HG02943 (cell line): Measurements from ENCODE around the gene MEF2A.
A peak's percentile ranks its signal among the peaks of the same experiment; 100 is the strongest.
"Not testable (repeated sequence)": the region's sequence is repeated elsewhere in the genome, so short reads cannot be mapped to it uniquely, and the experiment has no call there.

Experiments
- ATAC-seq: cut with Tn5 transposase; IDR thresholded peaks from one replicate; pipeline ENCODE4 v1.9.1; 2021; ENCODE audit warnings: mild to moderate bottlenecking, low read depth, moderate library complexity; ENCODE audit not compliant: unreplicated experiment

Gene MEF2A

DNA sequence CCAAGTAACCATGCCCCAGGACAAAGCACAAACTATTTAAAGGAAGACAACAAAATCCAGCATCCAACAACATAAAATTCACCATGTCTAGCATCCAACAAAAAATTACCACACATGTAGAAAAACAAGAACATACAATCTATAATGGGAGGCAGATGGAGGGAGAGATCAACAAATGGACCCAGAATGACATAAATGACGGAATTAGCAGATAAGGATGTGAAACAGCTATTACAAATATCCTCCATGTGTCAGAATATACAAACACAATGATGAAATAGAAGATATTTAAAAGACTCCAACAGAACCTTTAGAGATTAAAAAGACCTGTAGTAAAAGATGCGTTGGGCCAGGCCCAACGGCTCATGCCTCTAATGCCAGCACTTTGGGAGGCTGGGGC, 156.6 kb downstream of the MEF2A start:
- no peak for ATAC-seq

DNA sequence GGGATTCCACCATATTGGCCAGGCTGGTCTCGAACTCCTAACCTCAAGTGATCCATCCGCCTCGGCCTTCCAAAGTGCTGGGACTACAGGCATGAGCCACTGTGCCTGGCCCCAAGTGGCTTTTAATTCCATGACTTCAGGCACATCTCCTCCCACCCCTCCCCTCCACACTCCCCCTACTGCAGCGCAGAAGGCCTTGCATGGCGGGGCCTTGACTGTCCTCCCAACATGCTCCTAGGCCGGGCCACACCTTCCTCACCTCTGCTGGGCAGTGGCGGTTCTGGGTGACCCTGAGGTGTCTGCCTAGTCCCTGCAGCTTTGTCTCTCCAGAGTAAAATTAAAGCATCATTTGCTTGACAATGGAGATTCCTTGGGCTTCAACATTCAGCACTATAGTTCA, 160.5 kb downstream of the MEF2A start:
- no peak for ATAC-seq

DNA sequence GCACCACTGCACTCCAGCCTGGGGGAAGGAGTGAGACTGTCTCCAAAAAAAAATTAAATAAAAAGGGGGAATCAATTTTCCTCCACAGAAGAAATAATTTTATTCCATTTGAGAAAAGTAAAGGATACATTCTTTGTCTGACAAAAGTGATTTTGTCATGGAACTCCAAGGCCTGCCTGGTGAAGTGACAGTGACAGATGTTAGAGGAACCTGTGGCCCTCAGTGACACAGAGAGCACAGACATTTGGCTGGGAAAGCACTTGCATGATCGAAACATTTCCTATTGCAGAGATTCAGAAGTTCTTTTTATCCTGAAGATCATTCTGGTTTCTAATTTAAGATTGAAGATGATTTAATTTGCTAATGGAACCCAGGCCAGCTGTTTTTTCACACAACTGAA, 161.5 kb downstream of the MEF2A start:
- no peak for ATAC-seq

DNA sequence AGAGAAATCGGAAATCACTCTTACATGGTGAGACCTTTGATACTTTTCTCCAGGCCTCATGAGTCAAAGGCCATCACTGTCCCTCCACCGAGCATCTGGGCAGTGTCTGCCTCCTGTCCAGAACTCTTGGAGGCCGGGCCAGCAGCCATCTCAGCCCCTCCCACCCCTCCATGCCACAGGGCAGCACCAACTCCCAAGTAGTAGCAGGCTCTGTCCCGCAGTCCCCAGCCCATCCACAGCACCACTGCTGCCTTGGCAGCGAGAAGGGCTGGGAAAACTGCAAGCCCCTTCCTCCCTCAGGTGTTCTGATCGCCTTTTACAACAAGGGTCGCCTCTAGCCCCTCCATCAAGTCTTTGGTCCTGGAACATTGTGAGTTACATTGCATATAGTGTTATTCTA, 161.9 kb downstream of the MEF2A start:
- ATAC-seq, result no peak

DNA sequence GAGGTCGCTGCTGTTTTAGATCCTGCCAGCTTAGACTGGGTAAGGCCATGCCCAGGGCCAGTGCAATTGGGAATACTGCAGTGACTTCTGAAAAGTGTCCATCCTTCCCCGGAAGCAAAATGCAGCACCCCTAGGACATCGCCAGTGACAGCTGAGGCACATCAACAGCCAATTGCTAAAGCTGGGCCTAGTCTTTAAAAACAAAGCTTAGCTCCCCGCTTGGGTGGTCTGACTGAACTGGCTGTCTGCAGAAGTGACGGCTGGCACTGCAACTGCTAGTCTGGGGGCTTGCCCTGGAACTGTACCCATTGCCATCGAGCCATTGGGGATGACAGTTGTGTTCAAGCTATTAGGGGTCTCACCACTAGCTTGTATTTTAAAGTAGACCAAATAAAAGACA, 163.1 kb downstream of the MEF2A start:
- ATAC-seq, result no peak

DNA sequence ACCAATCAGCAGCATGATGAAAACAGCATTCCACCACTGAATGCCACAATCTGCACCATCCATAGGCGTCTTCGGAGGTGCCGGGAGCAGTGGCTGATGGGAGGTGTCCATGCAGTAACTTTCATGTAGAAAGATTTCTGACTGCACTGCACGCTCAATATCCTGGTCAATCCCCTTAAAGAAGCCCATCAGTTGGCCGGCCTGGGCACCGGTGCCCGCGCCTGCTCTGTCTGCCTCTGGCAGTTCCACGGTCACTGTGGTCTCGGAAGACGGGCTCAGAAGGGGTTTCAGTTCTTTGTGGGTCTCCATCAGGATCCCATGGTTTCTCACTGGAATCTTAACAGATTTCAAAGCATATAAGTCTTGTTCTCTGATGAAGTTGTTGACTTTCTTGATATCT, 163.5 kb downstream of the MEF2A start:
- ATAC-seq, result no peak

DNA sequence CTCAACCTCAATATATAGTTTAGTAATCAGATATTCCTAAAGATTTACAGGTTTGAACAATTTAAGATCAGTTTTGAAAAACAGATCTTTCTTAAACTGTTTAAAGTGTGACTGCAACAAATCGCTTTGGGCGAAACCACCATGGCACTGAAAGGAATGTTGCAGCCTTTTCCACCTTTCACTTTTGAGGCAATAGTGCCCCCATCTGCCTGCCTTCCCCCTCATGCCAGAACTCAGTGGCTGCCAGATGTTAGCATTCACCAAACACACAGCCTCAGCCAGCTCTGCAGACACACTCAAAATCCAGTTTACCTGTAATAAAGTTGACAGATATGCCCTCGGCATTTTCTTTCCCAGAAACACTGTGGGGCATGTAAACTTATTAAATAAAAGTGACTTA, 164.1 kb downstream of the MEF2A start:
- no peak for ATAC-seq

DNA sequence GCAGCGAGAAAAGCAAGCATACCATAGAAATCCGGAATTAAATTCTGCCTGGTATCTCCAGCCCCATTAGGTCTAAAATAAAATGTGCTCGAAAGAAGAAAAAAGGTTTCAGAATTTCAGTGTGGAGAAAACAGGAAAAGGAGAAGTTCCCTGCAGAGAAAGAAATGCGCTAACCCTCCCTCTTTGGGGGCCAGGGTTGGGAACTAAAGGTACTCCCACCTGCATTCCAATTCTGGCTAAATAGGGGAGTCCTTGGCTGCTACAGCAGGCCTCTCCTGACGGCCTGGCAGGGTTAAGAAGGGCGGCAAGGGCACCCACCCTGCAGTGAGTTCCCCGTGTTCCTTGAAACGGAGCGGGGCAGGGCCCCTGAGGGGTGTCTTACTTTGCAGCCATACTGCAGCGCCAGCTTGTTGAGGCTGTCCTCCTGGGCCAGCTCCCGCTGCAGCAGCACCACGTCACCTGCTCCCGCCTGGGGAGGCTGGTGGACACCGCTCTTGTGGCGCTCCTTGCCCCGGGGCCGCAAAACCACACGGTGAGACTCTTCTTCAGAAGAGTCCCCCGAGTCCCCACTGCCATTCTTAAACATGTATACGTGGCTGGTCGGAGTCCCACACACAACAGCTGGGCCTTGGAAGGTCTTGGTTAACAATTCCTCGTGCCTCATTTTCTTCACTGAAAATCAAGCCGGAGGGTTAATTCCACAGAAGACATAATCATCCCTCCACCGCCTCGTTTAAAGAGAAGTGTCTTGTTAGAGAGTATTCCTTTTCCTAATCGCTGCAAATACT, 165.7 kb downstream of the MEF2A start:
- no peak for ATAC-seq

DNA sequence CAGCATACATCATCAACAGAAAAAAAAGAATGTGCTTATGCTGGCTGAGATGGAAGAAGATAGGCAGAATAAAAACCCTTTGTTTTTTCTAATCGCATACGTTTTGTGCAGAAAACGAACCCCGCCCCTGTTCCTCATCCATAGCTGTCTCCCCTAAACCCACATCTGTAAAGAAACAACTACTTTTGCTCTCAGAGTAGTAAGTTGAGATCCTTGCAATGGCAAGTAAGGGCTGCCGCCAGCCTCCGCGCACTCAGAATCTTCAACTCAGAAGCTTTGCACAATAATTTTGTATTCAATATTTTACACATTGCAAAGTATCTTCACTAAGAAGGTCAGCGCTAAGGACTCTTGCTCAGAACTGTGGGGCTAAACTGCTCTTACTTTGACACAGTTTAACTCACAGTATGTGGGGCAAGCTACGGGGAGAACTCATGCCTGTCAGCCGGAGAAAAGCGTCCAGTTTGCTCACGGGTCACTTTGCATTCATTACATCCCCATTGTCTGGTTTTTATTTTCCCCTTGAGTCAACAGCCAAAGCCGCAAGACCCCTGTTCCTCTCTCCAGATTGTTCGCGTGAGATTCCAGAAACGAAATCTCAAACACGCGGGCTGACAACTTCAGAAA, 166.5 kb downstream of the MEF2A start:
- no peak for ATAC-seq

DNA sequence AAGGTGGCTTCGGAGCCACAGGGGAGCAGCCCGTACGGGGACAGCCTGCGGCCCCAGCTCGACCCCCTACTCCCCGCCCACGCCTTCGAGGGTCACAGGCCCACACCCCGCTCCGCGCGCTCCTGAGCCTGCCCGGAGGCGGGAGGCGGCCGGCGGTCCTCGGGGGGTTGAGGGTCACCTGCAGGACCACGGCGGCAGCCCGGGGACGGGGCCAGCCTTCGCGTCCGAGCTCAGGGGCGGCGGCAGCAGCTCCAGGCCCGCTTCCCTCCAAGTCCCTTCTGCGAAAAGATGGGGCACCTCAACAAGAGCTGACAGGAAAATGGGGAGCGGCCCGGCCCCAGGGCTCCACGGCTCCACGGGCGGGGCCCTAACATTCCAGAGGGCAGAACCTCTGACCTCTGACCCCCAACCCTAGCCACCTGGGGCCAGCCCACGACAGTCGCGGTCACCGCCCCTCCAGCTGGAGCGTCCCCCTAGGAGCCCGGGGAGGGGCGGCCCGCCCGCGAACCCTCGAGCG, 167.0 kb downstream of the MEF2A start:
- ATAC-seq, result peak; percentile 26

DNA sequence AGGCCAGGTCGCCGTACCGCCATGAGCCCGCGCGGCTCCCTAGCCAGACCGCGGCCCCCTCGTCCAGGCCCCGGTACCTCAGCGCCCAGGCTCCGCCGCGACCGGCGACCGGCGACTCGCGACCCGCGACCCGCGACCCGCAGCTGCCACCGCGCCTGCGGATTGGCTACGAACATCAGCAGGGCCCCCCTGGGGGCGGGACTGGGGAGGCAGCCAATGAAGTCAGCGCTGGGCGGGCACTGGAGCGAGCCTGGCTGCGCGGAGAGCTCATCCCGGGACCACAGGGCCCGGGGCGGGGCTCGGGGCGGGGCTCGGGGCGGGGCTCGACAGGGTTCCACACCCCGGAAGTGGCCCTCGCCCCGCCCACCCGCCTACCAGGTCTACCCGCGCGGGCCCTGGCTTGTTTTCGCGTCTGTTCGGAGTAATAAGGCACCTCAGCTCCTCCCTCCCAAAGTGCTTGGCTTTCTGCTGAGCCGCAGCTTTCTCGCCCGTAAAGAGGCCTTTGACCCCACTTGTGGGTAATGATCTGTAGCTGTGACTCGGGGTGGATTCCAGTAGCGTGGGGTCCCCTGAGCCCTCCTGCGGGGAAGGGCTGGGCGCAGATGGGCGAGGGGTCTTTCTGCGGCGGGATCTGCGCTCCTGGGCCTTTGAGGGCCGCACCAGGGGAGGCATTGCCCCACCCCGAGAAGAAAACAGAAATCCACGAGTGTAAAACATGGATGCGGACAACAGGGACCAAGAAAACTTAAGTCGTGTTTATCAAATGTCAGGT, 167.7 kb downstream of the MEF2A start, which contains the start of gene LYSMD4:
Gene LYSMD4, minus strand, starts transcription at position 170 of the 772 bp plus-strand sequence. CDS start 1,438 bp downstream, outside the sequence.
- ATAC-seq, result peak; percentile 99

DNA sequence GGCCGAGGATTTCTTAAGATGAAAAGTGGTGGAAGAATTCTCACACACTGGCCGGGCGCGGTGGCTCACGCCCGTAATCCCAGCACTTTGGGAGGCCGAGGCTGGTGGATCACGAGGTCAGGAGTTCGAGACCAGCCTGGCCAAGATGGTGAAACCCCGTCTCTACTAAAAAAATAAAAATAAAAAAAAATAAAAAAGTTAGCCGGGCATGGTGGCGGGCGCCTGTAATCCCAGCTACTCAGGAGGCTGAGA, 168.2 kb downstream of the MEF2A start:
- not testable (repeated sequence) for ATAC-seq

DNA sequence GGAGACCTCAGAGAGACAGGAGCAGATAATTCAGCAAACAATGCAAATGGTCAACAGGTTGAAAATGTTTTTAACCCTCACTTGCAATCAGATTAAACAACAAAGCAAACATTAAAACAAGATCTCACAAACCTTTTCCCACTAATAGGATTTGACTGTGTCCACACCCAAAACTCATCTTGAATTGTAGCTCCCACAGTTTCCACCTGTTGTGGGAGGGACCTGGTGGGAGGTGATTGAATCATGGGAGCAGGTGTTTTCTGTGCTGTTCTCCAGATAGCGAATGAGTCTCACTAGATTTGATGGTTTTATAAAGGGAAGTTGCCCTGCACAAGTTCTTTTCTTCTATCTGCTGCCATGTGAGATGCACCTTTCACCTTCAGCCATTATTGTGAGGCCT, 168.8 kb downstream of the MEF2A start:
- ATAC-seq, result no peak

DNA sequence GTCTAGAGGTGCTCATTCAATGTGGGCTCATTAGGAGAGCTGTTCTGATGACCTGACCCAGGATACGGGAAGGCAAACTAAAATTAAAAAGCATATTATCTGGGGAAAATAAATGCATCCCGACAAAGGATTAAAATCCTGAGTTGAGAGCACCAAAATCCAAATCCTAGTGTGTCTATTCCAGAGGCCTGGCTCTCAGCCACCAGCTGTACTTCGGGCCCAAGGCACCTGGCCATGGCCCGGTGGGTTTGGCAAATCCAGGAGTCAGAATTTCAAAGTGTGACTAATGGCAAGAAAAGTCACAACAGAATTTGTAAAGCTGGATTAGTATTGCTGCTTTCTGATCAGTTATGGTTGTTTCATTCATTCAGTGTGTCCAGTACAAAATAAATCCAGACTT, 170.1 kb downstream of the MEF2A start:
- no peak for ATAC-seq

DNA sequence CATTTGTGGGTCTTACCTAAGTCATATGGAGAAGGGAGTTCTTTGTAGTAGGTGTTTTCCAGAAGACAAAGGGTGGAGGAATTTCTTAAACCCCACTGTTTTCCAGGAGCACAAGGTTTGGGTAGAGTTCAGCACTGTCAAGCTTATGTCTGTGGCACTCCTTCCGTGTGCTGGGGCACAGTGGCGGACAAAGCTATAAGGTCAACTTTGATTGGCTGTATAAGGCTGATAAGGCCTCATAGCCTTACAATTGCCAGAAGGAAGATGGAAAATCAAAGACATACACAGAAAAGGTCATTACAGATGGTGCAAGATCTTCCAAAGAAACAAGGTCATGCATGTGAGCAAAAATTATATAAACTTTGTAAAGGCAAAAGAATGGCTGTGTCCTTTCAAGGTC, 170.9 kb downstream of the MEF2A start:
- no peak for ATAC-seq

DNA sequence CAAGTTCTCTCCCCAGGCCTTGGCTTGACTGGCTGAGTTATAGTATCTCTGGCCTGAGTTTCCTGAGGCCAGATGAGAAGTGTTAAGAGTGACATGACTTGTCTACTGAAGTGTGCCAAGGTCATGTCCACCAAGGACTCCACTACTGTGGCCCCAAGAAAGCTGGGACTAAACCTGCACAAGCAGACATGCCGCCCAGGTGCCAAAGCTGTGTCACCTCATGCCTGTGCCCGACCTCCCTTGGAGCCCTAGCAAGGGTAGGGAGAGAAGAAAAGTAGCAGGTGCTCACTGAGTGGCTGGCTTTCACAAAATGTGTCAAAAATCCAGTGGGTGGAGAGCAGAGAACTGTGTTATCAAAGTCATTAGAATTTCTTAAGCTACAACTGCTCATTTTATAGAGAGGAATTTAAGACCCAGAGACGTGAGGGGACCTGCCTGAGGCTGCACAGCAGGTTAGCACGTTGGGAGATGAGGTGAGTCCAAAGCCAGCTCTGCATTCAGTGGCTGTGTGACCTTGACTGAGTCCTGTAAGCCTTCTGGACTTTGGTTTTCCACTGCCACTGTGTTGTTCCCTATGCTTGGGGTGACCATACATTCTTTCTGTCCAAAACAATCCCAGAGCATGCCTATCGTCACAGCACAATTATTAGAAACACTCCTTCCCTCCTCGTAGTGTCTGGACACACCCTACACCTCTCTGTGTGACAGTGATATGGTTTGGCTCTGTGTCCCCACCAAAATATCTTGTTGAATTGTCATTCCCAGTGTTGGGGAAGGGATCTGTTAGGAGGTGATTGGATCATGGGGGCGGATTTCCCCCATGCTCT, 172.4 kb downstream of the MEF2A start:
- no peak for ATAC-seq

DNA sequence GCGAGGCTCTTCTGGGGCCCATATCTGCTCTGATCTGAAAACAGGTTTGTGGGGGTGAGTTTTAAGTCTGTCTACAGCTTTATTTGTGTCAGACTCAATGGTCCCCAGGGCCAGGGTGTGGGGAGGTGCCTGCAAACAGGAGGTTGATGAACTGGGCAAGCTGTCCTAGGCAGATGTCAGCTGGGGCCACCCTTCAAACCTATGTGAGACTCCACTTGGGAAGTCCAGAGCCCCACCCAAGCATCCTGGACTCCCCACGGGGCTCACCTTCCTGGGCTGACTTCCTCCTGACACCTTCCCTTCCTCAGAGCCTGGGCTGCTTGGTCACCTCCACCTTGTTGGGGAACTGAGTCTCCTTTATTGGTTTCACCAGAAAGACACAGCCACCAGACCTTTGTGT, 176.1 kb downstream of the MEF2A start:
- ATAC-seq, result no peak

DNA sequence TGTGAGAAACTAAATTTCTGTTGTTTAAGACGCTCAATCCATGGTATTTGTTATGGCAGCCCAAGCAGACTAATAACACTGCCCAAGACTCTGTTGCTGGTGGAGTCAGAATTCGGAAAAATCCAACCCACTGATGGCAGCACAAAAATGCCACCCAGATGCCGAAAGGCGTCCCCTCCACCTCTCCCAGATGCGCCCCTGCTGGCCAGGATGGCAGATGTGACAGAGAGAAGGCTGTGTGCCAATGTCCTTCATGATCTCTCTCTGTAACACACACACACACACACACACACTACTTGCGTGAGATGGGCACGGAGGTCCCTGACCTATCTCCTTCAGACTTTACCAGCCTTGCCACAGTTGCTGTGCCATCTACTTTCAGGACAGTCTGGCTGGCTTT, 178.4 kb downstream of the MEF2A start:
- ATAC-seq, result no peak

DNA sequence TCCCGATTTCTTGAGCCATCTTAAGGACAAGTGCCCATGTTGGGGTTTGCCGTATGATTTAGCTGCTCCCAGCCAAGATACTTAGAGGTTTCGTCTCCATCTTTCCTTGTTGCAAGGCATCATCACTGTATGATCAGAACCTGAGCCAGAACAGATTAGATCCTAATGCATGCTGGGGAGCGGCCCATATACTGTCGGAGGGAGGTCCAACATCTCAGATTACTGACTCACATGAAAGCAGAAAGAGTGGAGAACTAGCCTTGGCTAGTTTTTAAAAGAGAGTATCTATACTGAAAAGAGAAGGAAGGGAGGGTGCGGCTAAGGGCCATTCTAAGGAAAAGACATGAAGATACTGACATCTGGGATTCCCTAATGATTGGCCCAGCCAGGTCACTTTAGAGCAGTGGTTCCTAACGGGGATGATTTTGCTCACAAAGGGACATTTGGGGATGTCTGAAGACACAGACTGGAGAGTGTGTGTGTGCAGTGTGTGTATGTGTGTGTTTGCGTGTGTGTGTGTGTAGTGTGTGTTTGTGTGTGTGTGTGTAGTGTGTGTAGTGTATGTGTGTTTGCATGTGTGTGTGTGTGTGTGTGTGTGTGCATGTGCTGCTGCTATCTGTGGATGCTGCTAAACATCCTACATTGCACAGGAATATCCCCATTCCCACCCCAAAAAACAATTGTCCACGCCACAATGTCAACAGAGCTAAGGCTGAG, 179.7 kb downstream of the MEF2A start:
- ATAC-seq, result no peak

DNA sequence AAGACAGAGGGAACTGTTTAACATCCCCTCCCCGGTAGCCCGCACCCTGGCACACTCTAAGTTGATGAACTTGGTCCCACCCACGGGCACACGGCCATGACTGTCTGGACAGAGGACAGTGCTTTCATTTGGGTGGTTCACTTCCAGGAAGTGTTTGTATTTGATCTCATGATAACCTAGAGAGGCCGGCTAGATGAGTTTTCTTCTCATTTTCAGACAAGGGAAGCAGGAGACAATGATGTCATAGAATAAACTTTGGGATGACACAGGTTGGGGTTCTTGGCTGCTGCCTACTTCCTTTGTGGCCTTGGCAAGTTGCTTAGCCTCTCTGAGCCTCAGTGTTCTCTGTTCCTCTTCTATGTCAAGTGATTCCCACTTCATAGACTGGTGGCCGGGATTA, 183.6 kb downstream of the MEF2A start:
- no peak for ATAC-seq
